Stimulated activated CD4-positive, alpha-beta T cell treated with anti-CD3 and anti-CD28 coated beads, Interleukin-1b, Interleukin-23, amount 100 ng/mL, for 48 hours (primary cell): Measurements from ENCODE around the gene PCNX3.

Experiments
- DNase-seq: peaks from one replicate; pipeline ENCODE4 v3.0.0-alpha.2; 2020

The PCNX3 gene

GRCh38 chr11:65599955-65600246, 15.7 kb upstream of the PCNX3 start:
- DNase-seq, result no peak

- DNase-seq, result no peak
Observed at GRCh38 chr11:65604258-65604657, 11.3 kb upstream of the PCNX3 start.

- DNase-seq, result no peak
Observed at GRCh38 chr11:65606876-65607613, 8.5 kb upstream of the PCNX3 start.

- DNase-seq, result no peak
Observed at GRCh38 chr11:65607614-65608426, 7.8 kb upstream of the PCNX3 start.

- no peak for DNase-seq
Observed at GRCh38 chr11:65609229-65609628, 6.3 kb upstream of the PCNX3 start.

- no peak for DNase-seq
Observed at GRCh38 chr11:65609665-65610064, 5.9 kb upstream of the PCNX3 start.

- DNase-seq, result no peak
Observed at GRCh38 chr11:65610404-65610803, 5.2 kb upstream of the PCNX3 start.

- no peak for DNase-seq
Observed at GRCh38 chr11:65611028-65611757, 4.4 kb upstream of the PCNX3 start.

- DNase-seq, result no peak
Observed at GRCh38 chr11:65611758-65612603, 3.6 kb upstream of the PCNX3 start.

GRCh38 chr11:65612691-65613090, 2.9 kb upstream of the PCNX3 start:
- no peak for DNase-seq

- DNase-seq, result no peak
Observed at GRCh38 chr11:65613091-65613928, 2.3 kb upstream of the PCNX3 start.

GRCh38 chr11:65615950-65616574, 486 bp downstream of the PCNX3 start:
- peak; percentile 46 for DNase-seq

- DNase-seq, result no peak
Observed at GRCh38 chr11:65616575-65617001, 1.0 kb downstream of the PCNX3 start.

- DNase-seq, result no peak
Observed at GRCh38 chr11:65617136-65617850, 1.7 kb downstream of the PCNX3 start.

GRCh38 chr11:65617990-65618751, 2.6 kb downstream of the PCNX3 start:
- no peak for DNase-seq

- DNase-seq, result no peak
Observed at GRCh38 chr11:65618763-65619162, 3.2 kb downstream of the PCNX3 start.

GRCh38 chr11:65619281-65619928, 3.8 kb downstream of the PCNX3 start:
- DNase-seq, result no peak

- DNase-seq, result no peak
Observed at GRCh38 chr11:65620666-65621065, 5.1 kb downstream of the PCNX3 start.

GRCh38 chr11:65621460-65621859, 5.9 kb downstream of the PCNX3 start:
- DNase-seq, result no peak
